ENCODE data around the gene CSNK1G1.
"Not testable (repeated sequence)": the region's sequence is repeated elsewhere in the genome, so short reads cannot be mapped to it uniquely, and the experiment has no call there.

CSNK1G1 gene

DNA sequence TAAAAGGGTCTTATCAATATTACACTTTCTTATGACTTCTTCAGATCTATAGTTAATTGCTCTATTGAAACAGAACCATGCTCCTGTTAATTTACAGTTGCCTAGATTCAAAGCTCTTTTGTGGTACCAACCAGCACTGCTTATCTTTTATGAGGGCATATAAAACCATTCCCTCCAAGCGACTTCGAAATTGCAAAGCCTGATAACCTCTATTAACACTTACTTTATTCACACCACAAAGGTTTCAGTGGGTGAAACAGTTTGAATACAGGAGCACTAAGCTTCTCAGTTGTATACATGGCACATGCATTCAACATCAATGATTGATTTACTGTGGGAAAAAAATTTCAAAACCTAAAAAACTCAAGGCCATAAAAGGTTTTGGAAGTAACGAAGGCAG is 118.3 kb downstream of the CSNK1G1 start:
- no peak for DNase-seq (ENCODE audit: low read depth in 2 of 2)

DNA sequence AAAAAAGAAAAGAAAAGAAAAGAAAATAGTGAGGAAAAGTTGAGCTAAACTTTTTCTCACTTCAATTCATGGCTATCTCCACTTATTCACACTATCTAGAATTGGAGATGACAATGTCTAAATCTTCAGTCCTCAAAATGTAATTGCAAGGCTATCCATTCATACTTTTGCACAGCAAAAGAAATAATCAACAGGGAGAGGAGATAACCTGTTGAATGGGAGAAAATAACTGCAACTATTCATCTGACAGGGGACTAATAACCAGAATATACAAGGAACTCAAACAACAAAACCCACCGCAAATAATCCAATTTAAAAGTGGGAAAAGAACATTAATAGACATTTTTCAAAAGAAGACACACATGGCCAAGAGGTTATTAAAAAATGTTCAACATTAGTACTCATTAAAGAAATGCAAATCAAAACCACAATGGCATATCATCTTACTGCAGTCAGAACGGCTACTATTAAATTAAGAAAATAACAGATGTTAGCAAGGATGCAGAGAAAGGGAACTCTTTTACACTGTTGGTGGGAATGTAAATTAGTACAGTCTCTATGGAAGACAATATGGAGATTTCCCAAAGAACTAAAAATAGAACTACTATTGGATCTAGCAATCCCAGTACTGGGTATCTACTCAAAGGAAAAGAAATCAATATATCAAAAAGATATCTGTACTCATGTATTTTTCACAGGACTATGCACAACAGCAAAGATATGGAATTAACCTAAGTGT is 119.6 kb downstream of the CSNK1G1 start:
- DNase-seq (ENCODE audit: low read depth in 2 of 2) = no peak

GRCh38 chr15:64235552-64235951 is 120.4 kb downstream of the CSNK1G1 start:
- no peak for DNase-seq (ENCODE audit: low read depth in 2 of 2)

DNA sequence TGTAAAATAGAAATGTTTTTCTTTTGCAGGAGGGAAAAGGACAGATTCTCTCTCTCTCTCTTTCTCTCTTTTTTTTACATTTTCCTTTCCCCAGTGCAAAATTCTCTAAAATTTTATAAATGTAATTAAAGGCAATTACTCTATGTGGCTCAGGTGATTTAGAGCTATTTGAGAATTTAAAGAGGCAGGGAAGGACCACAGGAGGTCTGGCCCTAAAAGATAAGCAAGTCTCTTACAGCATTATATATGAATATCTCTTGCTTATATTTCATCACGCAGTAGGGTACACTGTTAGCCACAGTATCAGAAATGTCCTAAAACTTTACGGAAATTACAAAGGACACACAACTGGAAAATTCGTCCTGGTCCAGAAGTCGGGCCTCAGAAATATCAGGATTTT is 122.7 kb downstream of the CSNK1G1 start:
- DNase-seq (ENCODE audit: low read depth in 2 of 2) = no peak

DNA sequence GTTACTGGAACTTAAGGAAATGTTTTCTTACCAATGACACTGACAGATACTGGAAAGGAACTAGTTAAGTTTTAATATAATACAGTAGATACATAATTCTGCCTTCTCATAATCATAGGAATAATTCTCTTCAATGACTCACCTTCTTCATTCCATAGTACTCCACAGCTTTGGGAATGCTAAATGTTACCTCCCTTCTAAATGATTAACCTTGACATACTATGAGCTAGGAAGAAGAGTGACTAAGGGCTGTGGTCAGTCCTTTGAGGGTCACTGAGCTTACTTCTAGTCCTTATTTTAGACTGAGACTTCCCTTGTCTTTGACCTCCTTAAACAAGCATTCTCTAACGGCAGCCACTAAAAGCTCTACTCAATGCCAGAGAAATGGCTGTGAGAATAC is 123.6 kb downstream of the CSNK1G1 start:
- no peak for DNase-seq (ENCODE audit: low read depth in 2 of 2)

DNA sequence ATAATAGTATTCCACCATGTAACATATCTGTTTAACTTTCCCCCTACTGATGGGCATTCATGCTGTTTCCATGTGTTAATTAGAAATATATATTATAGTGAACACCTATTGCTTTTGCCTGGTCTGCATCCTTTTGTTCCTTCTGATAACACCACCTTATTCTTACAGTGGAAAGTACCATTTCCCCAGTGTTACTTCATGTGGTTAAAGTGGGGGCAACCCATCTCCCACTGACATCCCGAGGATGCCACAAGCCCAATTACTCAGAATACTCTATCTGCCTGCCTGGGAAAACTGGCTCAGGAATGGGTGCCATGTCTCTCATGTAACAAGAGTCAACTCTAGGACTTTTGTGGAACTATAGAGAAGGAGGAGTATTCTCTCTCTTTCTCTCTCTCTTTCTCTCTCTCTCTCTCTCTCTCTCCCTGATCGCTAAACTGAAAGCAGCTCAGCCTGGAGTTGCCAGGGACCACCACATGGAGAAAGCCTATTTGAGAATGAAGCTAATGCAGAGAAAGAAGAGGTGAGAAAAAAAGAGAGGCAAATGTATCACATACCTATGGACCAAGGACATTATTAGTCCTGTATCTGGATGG is 126.7 kb downstream of the CSNK1G1 start:
- DNase-seq (ENCODE audit: low read depth in 2 of 2) = no peak

- DNase-seq (ENCODE audit: low read depth in 2 of 2) = no peak
Measured at GRCh38 chr15:64225804-64226203, 130.2 kb downstream of the CSNK1G1 start.

DNA sequence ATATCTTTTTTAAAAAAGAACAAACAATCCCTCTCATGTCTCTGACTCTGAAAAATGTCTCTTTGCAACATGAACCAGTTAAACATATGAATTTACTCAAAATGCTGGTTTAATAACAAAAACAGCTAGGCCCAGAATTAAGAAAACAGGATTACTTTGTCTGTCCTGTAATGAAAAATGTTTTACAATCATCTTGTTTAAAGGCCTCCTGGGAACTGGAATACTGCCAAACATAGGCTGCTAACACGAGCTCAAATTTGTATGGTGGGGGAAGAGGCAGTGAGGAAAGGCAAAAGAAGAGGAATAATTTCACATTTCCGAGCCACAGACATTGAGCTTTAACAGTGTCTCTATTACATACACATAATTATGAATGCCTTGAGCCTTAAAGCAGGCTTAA is 131.5 kb downstream of the CSNK1G1 start:
- DNase-seq (ENCODE audit: low read depth in 2 of 2) = no peak

- DNase-seq (ENCODE audit: low read depth in 2 of 2) = no peak
Measured at GRCh38 chr15:64223882-64224281, 132.1 kb downstream of the CSNK1G1 start.

DNA sequence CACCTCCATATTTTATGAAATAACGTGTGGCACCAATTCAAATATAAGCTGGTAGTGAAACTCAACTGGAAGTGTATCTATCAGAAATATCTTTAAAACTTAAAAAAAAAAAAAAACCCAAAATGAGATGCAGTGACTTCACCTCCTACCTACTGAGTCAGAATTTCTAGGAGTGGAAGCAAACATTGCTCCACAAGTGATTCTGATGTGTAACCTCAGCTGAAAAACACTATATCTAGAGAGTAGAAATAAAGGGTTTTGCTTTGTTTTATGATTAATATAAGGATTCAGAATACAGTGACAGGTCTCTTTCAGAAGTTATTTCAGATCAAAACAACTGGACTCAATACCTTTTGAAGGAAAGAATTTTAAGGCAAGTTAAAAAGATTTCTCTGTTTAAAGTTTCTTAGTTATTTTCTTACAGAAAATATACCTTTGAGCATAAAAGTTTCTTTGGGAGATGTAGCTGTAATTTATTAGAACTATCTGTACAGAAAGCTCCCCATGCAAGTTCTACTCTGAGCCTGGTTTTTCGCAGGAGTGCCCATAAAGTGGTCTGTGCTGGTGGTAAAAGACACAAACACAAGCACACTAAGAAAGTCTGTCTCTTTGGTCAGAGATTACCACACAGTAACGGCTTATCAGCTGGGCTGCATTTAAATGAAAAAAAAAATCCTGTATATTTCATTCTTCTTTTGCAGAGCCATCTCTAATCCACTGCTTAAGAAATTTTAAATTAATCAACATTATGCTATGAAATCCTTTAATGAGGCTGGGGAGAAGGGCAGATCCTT is 133.2 kb downstream of the CSNK1G1 start:
- no peak for DNase-seq (ENCODE audit: low read depth in 2 of 2)

DNA sequence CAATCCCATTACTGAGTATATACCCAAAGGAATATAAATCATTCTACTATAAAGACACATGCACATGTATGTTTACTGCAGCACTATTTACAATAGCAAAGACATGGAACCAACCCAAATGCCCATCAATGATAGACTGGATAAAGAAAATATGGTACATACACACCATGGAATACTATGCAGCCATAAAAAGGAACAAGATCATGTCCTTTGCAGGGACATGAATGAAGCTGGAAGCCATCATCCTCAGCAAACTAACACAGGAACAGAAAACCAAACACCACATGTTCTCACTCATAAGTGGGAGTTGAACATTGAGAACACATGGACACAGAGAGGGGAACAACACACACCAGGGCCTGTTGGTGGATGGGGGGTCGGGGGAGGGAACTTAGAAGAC is 134.1 kb downstream of the CSNK1G1 start:
- DNase-seq (ENCODE audit: low read depth in 2 of 2) = not testable (repeated sequence)

DNA sequence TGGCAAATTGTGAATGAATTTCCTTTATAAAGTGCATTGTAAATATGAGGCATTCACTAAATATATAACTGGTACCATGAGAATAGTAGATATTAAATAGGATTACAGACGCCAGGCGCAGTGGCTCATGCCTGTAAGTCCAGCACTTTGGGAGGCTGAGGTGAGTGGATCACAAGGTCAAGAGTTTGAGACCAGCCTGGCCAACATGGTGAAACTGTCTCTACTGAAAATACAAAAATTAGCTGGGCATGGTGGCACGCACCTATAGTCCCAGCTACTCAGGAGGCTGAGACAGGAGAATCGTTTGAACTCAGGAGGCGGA is 138.6 kb downstream of the CSNK1G1 start:
- not testable (repeated sequence) for DNase-seq (ENCODE audit: low read depth in 2 of 2)

- no peak for DNase-seq (ENCODE audit: low read depth in 2 of 2)
Measured at GRCh38 chr15:64216730-64217428, 139.1 kb downstream of the CSNK1G1 start.

- DNase-seq (ENCODE audit: low read depth in 2 of 2) = no peak
Measured at GRCh38 chr15:64216196-64216595, 139.8 kb downstream of the CSNK1G1 start.

- DNase-seq (ENCODE audit: low read depth in 2 of 2) = no peak
Measured at GRCh38 chr15:64213646-64214045, 142.3 kb downstream of the CSNK1G1 start.

- DNase-seq (ENCODE audit: low read depth in 2 of 2) = no peak
Measured at GRCh38 chr15:64211696-64212095, 144.3 kb downstream of the CSNK1G1 start.

DNA sequence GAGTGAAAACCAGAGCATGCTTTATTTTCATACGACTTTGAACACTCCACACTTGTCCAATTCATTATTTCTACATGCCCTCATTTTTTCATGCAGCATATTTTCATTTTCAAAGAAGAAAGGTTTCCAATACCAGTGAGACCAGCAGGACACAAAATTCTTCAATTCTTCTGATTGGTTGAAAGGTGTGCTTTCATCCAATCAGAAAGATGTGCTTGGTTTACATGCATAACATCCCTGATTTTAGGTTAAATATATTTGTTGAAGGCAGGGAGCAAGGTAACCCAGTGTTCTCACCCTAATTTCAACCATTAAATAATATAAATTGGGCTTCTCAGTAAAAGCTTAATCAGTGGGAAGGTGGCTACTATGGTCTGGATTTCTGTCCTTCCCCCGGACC is 145.6 kb downstream of the CSNK1G1 start:
- no peak for DNase-seq (ENCODE audit: low read depth in 2 of 2)

GRCh38 chr15:64209680-64210334 is 146.2 kb downstream of the CSNK1G1 start:
- no peak for DNase-seq (ENCODE audit: low read depth in 2 of 2)

GRCh38 chr15:64205202-64205601 is 150.8 kb downstream of the CSNK1G1 start:
- DNase-seq (ENCODE audit: low read depth in 2 of 2) = no peak

DNA sequence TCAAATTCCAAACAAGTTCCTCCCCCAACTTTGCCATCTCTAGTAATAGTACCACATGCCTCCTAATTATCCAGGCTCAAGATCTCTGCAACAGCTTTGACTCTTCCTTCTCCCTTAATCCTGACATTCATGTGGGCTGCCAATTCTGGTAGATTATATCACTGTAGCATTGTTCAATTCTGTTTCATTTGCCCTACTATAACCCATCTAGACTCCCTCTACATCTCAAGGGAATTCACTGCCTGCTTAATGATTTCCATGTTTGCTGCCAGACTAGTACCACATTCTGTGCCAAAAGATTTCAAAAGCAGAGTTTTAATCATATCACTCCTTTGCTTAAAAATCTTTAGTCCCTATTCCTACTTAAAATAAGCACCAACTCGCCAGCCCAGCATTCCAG is 158.5 kb downstream of the CSNK1G1 start:
- no peak for DNase-seq (ENCODE audit: low read depth in 2 of 2)

- no peak for DNase-seq (ENCODE audit: low read depth in 2 of 2)
Measured at GRCh38 chr15:64193971-64194370, 162.0 kb downstream of the CSNK1G1 start.

Data from stimulated activated CD8-positive, alpha-beta memory T cell treated with anti-CD3 and anti-CD28 coated beads, Interleukin-7, amount 100 ng/mL, for 4 hours (primary cell).